Fibroblast of lung (primary cell): ENCODE data around the gene TRAPPC2L.

Source experiments
- EZH2 ChIP-seq: IDR thresholded peaks from 2 replicates; pipeline ENCODE4 v1.5.1; 2012; ENCODE audit warnings: low read length, control low read depth, mild to moderate bottlenecking; ENCODE audit errors: missing control alignments
- TF ChIP-seq, protein P1 (sequence below), 2 donors: IDR thresholded peaks in 1 of 2; conservative IDR thresholded peaks in 1 of 2; 1 replicate in 1 of 2; 2 replicates in 1 of 2; pipeline ENCODE4 v1.5.1; 2011 to 2012; ENCODE audit warnings: low read length in 2 of 2, control low read depth in 1 of 2, inconsistent platforms in 1 of 2, low read depth in 1 of 2, mild to moderate bottlenecking in 1 of 2

DNA sequence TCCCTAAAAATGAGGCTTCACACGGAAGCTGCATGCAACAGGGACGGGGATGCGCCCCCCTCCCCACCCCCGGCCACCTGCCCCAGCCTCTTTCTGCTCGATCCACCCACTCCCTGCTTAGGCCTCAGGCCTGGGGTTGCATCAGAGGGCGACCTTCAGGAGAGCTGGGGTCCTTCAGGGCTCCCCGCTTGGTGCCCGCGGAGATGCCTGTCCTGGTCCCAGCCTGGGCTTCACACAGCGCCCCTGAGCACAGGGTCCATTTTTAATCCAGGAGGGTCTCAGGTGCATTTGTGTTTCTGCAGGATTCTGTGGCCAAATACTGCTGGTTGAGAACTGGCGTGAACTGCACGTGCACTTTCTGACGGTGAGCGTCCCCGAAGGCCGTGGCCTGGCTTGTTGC lies 37.8 kb upstream of the TRAPPC2L start:
- TF ChIP-seq, protein P1, sequence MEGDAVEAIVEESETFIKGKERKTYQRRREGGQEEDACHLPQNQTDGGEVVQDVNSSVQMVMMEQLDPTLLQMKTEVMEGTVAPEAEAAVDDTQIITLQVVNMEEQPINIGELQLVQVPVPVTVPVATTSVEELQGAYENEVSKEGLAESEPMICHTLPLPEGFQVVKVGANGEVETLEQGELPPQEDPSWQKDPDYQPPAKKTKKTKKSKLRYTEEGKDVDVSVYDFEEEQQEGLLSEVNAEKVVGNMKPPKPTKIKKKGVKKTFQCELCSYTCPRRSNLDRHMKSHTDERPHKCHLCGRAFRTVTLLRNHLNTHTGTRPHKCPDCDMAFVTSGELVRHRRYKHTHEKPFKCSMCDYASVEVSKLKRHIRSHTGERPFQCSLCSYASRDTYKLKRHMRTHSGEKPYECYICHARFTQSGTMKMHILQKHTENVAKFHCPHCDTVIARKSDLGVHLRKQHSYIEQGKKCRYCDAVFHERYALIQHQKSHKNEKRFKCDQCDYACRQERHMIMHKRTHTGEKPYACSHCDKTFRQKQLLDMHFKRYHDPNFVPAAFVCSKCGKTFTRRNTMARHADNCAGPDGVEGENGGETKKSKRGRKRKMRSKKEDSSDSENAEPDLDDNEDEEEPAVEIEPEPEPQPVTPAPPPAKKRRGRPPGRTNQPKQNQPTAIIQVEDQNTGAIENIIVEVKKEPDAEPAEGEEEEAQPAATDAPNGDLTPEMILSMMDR (conservative IDR thresholded peaks at IDR 0.05 in 1 of 2, IDR thresholded peaks at IDR 0.05 in 1 of 2; ENCODE audit: low read depth in 1 of 2, low read length in 2 of 2), result no peak
- TF ChIP-seq EZH2, result no peak
